ENCODE data around the gene IDE.

The IDE gene

DNA sequence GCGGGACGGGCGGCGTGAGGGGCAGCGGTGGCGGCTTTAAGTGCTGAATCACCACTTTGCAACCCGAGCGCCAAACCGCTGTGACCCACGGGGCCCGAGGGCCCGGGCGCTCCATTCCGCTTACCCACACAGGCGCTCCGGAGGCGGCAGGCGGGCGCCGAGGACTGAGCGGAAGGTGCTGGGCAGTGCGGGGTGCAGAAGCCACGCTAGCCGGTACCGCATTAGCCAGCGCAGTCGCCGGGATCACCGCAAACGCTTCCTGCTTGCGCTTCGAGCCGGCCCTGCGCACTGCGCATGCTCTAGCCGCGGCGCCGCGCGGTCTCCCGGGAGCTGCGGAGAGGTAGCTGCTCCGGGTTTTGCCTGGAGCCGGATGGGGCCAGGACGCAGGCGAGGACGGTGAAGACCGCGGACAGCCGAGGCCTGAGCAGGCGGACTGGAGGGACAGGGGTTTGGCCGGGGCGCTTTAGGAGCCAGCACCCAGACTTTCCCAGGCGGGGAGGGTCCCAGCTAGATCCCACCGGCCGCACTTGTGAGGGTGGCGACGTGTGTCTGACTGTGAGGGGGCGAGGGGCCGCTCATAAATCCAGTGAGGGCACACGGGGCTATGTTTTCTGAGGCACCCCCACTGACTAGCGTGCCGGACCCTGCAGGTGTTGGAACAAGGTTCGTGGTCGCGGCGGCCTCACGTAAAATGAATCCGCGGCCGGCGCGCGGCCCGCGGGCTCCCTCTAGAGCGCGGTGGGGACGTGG lies at the start of gene IDE:
Gene IDE, minus strand, starts transcription at position 296 of the 750 bp plus-strand sequence. Its CDS starts 74 bp downstream, at position 222.
- peak within 1 kb of the TSS; percentile 98 for H2AFZ ChIP-seq
- TF ChIP-seq, protein P1, sequence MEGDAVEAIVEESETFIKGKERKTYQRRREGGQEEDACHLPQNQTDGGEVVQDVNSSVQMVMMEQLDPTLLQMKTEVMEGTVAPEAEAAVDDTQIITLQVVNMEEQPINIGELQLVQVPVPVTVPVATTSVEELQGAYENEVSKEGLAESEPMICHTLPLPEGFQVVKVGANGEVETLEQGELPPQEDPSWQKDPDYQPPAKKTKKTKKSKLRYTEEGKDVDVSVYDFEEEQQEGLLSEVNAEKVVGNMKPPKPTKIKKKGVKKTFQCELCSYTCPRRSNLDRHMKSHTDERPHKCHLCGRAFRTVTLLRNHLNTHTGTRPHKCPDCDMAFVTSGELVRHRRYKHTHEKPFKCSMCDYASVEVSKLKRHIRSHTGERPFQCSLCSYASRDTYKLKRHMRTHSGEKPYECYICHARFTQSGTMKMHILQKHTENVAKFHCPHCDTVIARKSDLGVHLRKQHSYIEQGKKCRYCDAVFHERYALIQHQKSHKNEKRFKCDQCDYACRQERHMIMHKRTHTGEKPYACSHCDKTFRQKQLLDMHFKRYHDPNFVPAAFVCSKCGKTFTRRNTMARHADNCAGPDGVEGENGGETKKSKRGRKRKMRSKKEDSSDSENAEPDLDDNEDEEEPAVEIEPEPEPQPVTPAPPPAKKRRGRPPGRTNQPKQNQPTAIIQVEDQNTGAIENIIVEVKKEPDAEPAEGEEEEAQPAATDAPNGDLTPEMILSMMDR (IDR thresholded peaks at IDR 0.05), result peak; percentile 93
- no peaks in the 10 kb centered on the region for H3K79me2 ChIP-seq
- peak within 1 kb of the TSS; percentile 83 for H3K27ac ChIP-seq
- no peaks in the 10 kb centered on the region for H3K27me3 ChIP-seq (ENCODE audit: control insufficient read depth, insufficient read depth, low read length)
- H3K4me2 ChIP-seq (ENCODE audit: low read length), result peak within 1 kb of the TSS; percentile 100
- H3K9me3 ChIP-seq (ENCODE audit: control insufficient read depth, low read length), result no peaks in the 10 kb centered on the region
- peaks cover 16% of the 10 kb centered on the region for H3K4me1 ChIP-seq
- peak within 1 kb of the TSS; percentile 93 for H3K4me3 ChIP-seq (ENCODE audit: low read depth, low read length)
- H3K9ac ChIP-seq, result peak within 1 kb of the TSS; percentile 93
- no peaks in the 10 kb centered on the region for H3K36me3 ChIP-seq (ENCODE audit: control insufficient read depth, insufficient read depth, low read length)

GRCh38 chr10:92619368-92619767 lies 45.5 kb upstream of the IDE start:
- Histone ChIP-seq H3K4me3 (ENCODE audit: low read depth, low read length) (no peak overlapping the region), H3K4me2 (ENCODE audit: low read length) (no peak overlapping the region), H3K9me3 (ENCODE audit: control insufficient read depth, low read length) (no peaks in the 10 kb centered on the region), H2AFZ (no peak overlapping the region), H3K36me3 (ENCODE audit: control insufficient read depth, insufficient read depth, low read length) (no peaks in the 10 kb centered on the region), H3K27ac (no peak overlapping the region), H3K9ac (no peak overlapping the region), H3K27me3 (ENCODE audit: control insufficient read depth, insufficient read depth, low read length) (no peaks in the 10 kb centered on the region), H3K4me1 (no peaks in the 10 kb centered on the region), H3K79me2 (no peaks in the 10 kb centered on the region)
- TF ChIP-seq, protein P1 (IDR thresholded peaks at IDR 0.05), result no peak

- no peaks in the 10 kb centered on the region for H3K9me3 ChIP-seq (ENCODE audit: control insufficient read depth, low read length)
- no peaks in the 10 kb centered on the region for H3K36me3 ChIP-seq (ENCODE audit: control insufficient read depth, insufficient read depth, low read length)
- no peak overlapping the region for H3K27ac ChIP-seq
- H3K4me2 ChIP-seq (ENCODE audit: low read length), result no peak overlapping the region
- no peak overlapping the region for H2AFZ ChIP-seq
- no peaks in the 10 kb centered on the region for H3K4me1 ChIP-seq
- no peaks in the 10 kb centered on the region for H3K27me3 ChIP-seq (ENCODE audit: control insufficient read depth, insufficient read depth, low read length)
- TF ChIP-seq, protein P1 (IDR thresholded peaks at IDR 0.05), result no peak
- no peak overlapping the region for H3K9ac ChIP-seq
- no peaks in the 10 kb centered on the region for H3K79me2 ChIP-seq
- no peak overlapping the region for H3K4me3 ChIP-seq (ENCODE audit: low read depth, low read length)
Measured at GRCh38 chr10:92615515-92615914, 41.6 kb upstream of the IDE start.

- TF ChIP-seq, protein P1 (IDR thresholded peaks at IDR 0.05), result no peak
- H3K4me2 ChIP-seq (ENCODE audit: low read length), result no peak overlapping the region
- no peaks in the 10 kb centered on the region for H3K4me1 ChIP-seq
- no peaks in the 10 kb centered on the region for H3K27me3 ChIP-seq (ENCODE audit: control insufficient read depth, insufficient read depth, low read length)
- no peak overlapping the region for H3K4me3 ChIP-seq (ENCODE audit: low read depth, low read length)
- H3K9me3 ChIP-seq (ENCODE audit: control insufficient read depth, low read length), result no peaks in the 10 kb centered on the region
- no peaks in the 10 kb centered on the region for H3K36me3 ChIP-seq (ENCODE audit: control insufficient read depth, insufficient read depth, low read length)
- H3K79me2 ChIP-seq, result peaks cover 2% of the 10 kb centered on the region
- no peak overlapping the region for H3K9ac ChIP-seq
- H3K27ac ChIP-seq, result no peak overlapping the region
- no peak overlapping the region for H2AFZ ChIP-seq
Measured at GRCh38 chr10:92604841-92605240, 30.9 kb upstream of the IDE start.

DNA sequence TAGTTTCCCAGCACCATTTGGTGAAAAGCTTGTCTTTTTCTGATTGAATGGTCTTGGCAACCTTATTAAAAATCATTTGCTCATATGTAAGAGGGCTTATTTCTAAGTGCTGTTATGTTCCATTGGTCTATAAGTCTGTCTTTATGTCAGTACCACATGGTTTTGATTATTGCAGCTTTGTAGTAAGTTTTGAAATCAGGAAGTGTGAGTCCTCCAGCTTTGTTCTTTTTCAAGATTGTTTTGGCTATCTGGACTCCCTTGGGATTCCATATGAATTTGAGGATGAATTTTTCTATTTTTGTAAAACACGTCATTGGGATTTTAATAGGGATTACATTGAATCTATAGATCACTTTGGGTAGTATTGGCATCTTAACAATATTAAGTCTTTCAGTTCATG lies 24.4 kb upstream of the IDE start:
- Histone ChIP-seq H2AFZ (no peak overlapping the region), H3K9me3 (ENCODE audit: control insufficient read depth, low read length) (no peaks in the 10 kb centered on the region), H3K79me2 (peaks cover 2% of the 10 kb centered on the region), H3K4me3 (ENCODE audit: low read depth, low read length) (no peak overlapping the region), H3K4me1 (no peaks in the 10 kb centered on the region), H3K27me3 (ENCODE audit: control insufficient read depth, insufficient read depth, low read length) (no peaks in the 10 kb centered on the region), H3K4me2 (ENCODE audit: low read length) (no peak overlapping the region), H3K27ac (no peak overlapping the region), H3K9ac (no peak overlapping the region), H3K36me3 (ENCODE audit: control insufficient read depth, insufficient read depth, low read length) (no peaks in the 10 kb centered on the region)
- TF ChIP-seq, protein P1 (IDR thresholded peaks at IDR 0.05), result no peak

Measured in parathyroid adenoma (tissue), 2 donors.